Panc1 (cell line): ENCODE results near the gene MAP4K4. TPM values are rescaled to one million over a fixed set of nuclear protein-coding genes. Genes with fewer than 3 reads are reported as not detected.

Experiments used
- ATAC-seq: fragments of 200-7000 bp; cut with Tn5 transposase; 2 replicates; pipeline ENCODE4 v1.9.1; 2020; ENCODE audit warnings: mild to moderate bottlenecking, moderate library complexity
- BruUV-seq: library from RNA; stranded (reverse); fragments of 400-500 nt; replicated peaks from 2 replicates; lab custom pipeline; 2021; lab: Mats Ljungman, UMichigan
- CTCF ChIA-PET: fragments of 300-600 bp; sonication (Branson Sonifier 250); formaldehyde crosslinking; loops from one replicate; lab custom pipeline; 2022; ENCODE audit warnings: antibody characterized with exemption; lab: Charles Lee
- POLR2A ChIA-PET: fragments of 300-600 bp; sonication (Branson Sonifier 250); formaldehyde crosslinking; loops from one replicate; lab custom pipeline; 2022; ENCODE audit warnings: antibody characterized with exemption; lab: Charles Lee
- DNase-seq: peaks from one replicate; pipeline ENCODE4 v3.0.0-alpha.2; 2010; ENCODE audit warnings: low read depth, low spot score
- H3K27ac ChIP-seq: 2 replicates; pipeline ENCODE4 v1.5.1; 2011; ENCODE audit warnings: mild to moderate bottlenecking, low read length, inconsistent platforms
- H3K27me3 ChIP-seq: fragments of 200-500 bp; sonication (Bioruptor generic); 2 replicates; pipeline ENCODE4 v1.6.0; 2014; ENCODE audit warnings: low read length, inconsistent platforms; ENCODE audit not compliant: control insufficient read depth, insufficient read depth
- H3K36me3 ChIP-seq: fragments of 200-500 bp; sonication (Bioruptor generic); 2 replicates; pipeline ENCODE4 v1.5.1; 2014; ENCODE audit warnings: inconsistent platforms, mild to moderate bottlenecking, low read length, moderate library complexity; ENCODE audit not compliant: control insufficient read depth, insufficient read depth
- H3K4me1 ChIP-seq: 2 replicates; pipeline ENCODE4 v1.5.1; 2011; ENCODE audit warnings: inconsistent platforms, mild to moderate bottlenecking, low read length, moderate library complexity; ENCODE audit not compliant: control insufficient read depth, insufficient read depth
- H3K4me3 ChIP-seq, 2 experiments: 2 replicates each; pipeline ENCODE4 v1.5.1; 2011 to 2012; ENCODE audit warnings: low read depth in 2 of 2, low read length in 2 of 2, mild to moderate bottlenecking in 2 of 2, inconsistent platforms in 1 of 2, moderate library complexity in 1 of 2
- H3K9me3 ChIP-seq: fragments of 200-500 bp; sonication (Bioruptor generic); 2 replicates; pipeline ENCODE4 v1.5.1; 2014; ENCODE audit warnings: low read depth, mild to moderate bottlenecking, inconsistent platforms, low read length, moderate library complexity; ENCODE audit not compliant: control insufficient read depth, insufficient read depth
- CTCF ChIP-seq: fragments of 450-650 bp; IDR thresholded peaks from 2 replicates; pipeline ENCODE4 v1.5.1; 2017; ENCODE audit warnings: mild to moderate bottlenecking
- POLR2AphosphoS5 ChIP-seq: IDR thresholded peaks from 2 replicates; pipeline ENCODE4 v1.6.1; 2012; ENCODE audit warnings: mild to moderate bottlenecking, low read depth, low read length, moderate library complexity
- REST ChIP-seq, 2 experiments: IDR thresholded peaks; 2 replicates each; pipeline ENCODE4 v1.6.1; 2011 to 2012; ENCODE audit warnings: low read depth in 2 of 2, control low read depth in 1 of 2, low read length in 1 of 2, mild to moderate bottlenecking in 1 of 2, moderate library complexity in 1 of 2; ENCODE audit not compliant: insufficient read depth in 1 of 2
- SIN3A ChIP-seq: IDR thresholded peaks from 2 replicates; pipeline ENCODE4 v1.6.1; 2012; ENCODE audit warnings: low read depth, mild to moderate bottlenecking, low read length, moderate library complexity, borderline replicate concordance; ENCODE audit not compliant: insufficient read depth
- TCF7L2 ChIP-seq: IDR thresholded peaks from 2 replicates; pipeline ENCODE4 v1.6.1; 2011; ENCODE audit warnings: mild to moderate bottlenecking, low read depth, low read length, inconsistent platforms
- in situ Hi-C: cut with HindIII; loops from 2 replicates; pipeline ENCODE4 v1.10.0; 2016; ENCODE audit warnings: low sequenced_read_pairs, low pct_unique_long_range_greater_than_20kb
- intact Hi-C: fragments of 100-400 bp; cut with micrococcal nuclease; formaldehyde crosslinking; loops from one replicate; pipeline ENCODE4 v1.10.0; 2022; ENCODE audit not compliant: unreplicated experiment
- total RNA-seq: library from RNA; stranded (reverse); gene quantifications from one replicate; pipeline ENCODE4 v1.2.1, GENCODE V29; 2021; ENCODE audit not compliant: unreplicated experiment

Gene MAP4K4
- total RNA-seq, 1 experiment from 2014 or later = 68.5 TPM

GRCh38 chr2:101736861-101737291 is 39.4 kb downstream of the MAP4K4 start:
- no TSS peak for BruUV-seq
- intact Hi-C loops (no loop called here), in situ Hi-C loops (no loop called here)
- ChIA-PET POLR2A (no interaction called here), CTCF (no interaction called here)
- no peak for DNase-seq
- Histone ChIP-seq H3K36me3 (no peaks in the 10 kb centered on the region), H3K9me3 (no peaks in the 10 kb centered on the region), H3K27ac (no peak overlapping the region), H3K4me1 (peaks cover 6% of the 10 kb centered on the region), H3K27me3 (no peaks in the 10 kb centered on the region), H3K4me3 (no peak overlapping the region)
- TF ChIP-seq SIN3A (no peak), POLR2AphosphoS5 (no peak), CTCF (no peak), TCF7L2 (no peak), REST (IDR thresholded peaks at IDR 0.05; ENCODE audit: insufficient read depth in 1 of 2, low read depth in 2 of 2, low read length in 1 of 2) (no peak)
- ATAC-seq = no peak

- Histone ChIP-seq H3K27ac (no peak overlapping the region), H3K27me3 (no peaks in the 10 kb centered on the region), H3K4me3 (no peak overlapping the region), H3K9me3 (no peaks in the 10 kb centered on the region), H3K36me3 (no peaks in the 10 kb centered on the region), H3K4me1 (peaks cover 14% of the 10 kb centered on the region)
- no peak for ATAC-seq
- CTCF ChIA-PET = no interaction called here
- DNase-seq = no peak
- TF ChIP-seq REST (IDR thresholded peaks at IDR 0.05; ENCODE audit: insufficient read depth in 1 of 2, low read depth in 2 of 2, low read length in 1 of 2) (no peak), TCF7L2 (no peak), SIN3A (no peak), CTCF (no peak)
- no TSS peak for BruUV-seq
- POLR2A ChIA-PET = no interaction called here
- in situ Hi-C loops (no loop called here), intact Hi-C loops (no loop called here)
These were observed 40.2 kb downstream of the MAP4K4 start for GRCh38 chr2:101737478-101738255.
